SK-N-SH (cell line): ENCODE data around the gene MTG1. TPM values are rescaled to one million over a fixed set of nuclear protein-coding genes. Genes with fewer than 3 reads are reported as not detected.

ENCODE experiments used
- CTCF ChIA-PET: fragments of 300-600, 350-600 bp; formaldehyde crosslinking; extraction: SDS; loops from one replicate; lab custom pipeline; 2021; lab: Yijun Ruan, JAX
- POLR2A ChIA-PET: fragments of 350-600 bp; sonication (Branson Sonifier 250); formaldehyde crosslinking; extraction: SDS; loops from one replicate; lab custom pipeline; 2020; ENCODE audit warnings: antibody characterized with exemption, inconsistent platforms; lab: Yijun Ruan, JAX
- DNase-seq: peaks from one replicate; pipeline ENCODE4 v3.0.0; 2012
- H2AFZ ChIP-seq: fragments of 200-600 bp; sonication (generic); 2 replicates; pipeline ENCODE4 v1.8.1; 2016; ENCODE audit warnings: antibody characterized with exemption, mild to moderate bottlenecking, low read depth
- H3F3A ChIP-seq: fragments of 200-600 bp; sonication (generic); replicated peaks from 2 replicates; pipeline ENCODE3; 2016; ENCODE audit warnings: antibody characterized with exemption, mild to moderate bottlenecking; ENCODE audit not compliant: insufficient read depth
- H3K27ac ChIP-seq, 2 experiments: fragments of 200-500 bp in 1 of 2; fragments of 200-600 bp in 1 of 2; sonication (Bioruptor generic) in 1 of 2; sonication (generic), shearing (Covaris generic) in 1 of 2; 2 replicates each; pipeline versions ENCODE4 v1.5.1 to v1.6.1; 2014 to 2016; ENCODE audit warnings: low read depth in 2 of 2, inconsistent platforms in 1 of 2, low read length in 1 of 2, mild to moderate bottlenecking in 1 of 2, mixed read lengths in 1 of 2
- H3K27me3 ChIP-seq: fragments of 200-600 bp; sonication (generic), shearing (Covaris generic); 2 replicates; pipeline ENCODE4 v1.6.1; 2016; ENCODE audit warnings: mixed run types; ENCODE audit not compliant: insufficient read depth
- H3K36me3 ChIP-seq, 2 experiments: fragments of 200-500 bp in 1 of 2; fragments of 200-600 bp in 1 of 2; sonication (Bioruptor generic) in 1 of 2; sonication (generic) in 1 of 2; replicated peaks in 1 of 2; 2 replicates each; pipeline versions ENCODE3 to v1.5.1; 2014 to 2016; ENCODE audit warnings: low read length in 1 of 2, mild to moderate bottlenecking in 1 of 2; ENCODE audit not compliant: insufficient read depth in 2 of 2, control insufficient read depth in 1 of 2
- H3K4me1 ChIP-seq, 2 experiments: fragments of 200-500 bp in 1 of 2; fragments of 200-600 bp in 1 of 2; sonication (Bioruptor generic) in 1 of 2; sonication (generic), shearing (Covaris generic) in 1 of 2; 2 replicates each; pipeline versions ENCODE4 v1.5.1 to v1.6.1; 2014 to 2016; ENCODE audit warnings: low read depth in 1 of 2, low read length in 1 of 2, mixed run types in 1 of 2; ENCODE audit not compliant: insufficient read depth in 2 of 2, control insufficient read depth in 1 of 2
- H3K4me2 ChIP-seq: fragments of 200-600 bp; sonication (generic), shearing (Covaris generic); 2 replicates; pipeline ENCODE4 v1.6.1; 2017; ENCODE audit warnings: mixed run types
- H3K4me3 ChIP-seq, 2 experiments: fragments of 200-500 bp in 1 of 2; fragments of 200-600 bp in 1 of 2; sonication (Bioruptor generic) in 1 of 2; sonication (generic), shearing (Covaris generic) in 1 of 2; 2 replicates each; pipeline versions ENCODE4 v1.5.1 to v1.8.1; 2014 to 2016; ENCODE audit warnings: low read depth in 2 of 2, inconsistent platforms in 1 of 2, low read length in 1 of 2, mild to moderate bottlenecking in 1 of 2, mixed read lengths in 1 of 2, moderate library complexity in 1 of 2
- H3K79me2 ChIP-seq: fragments of 200-600 bp; sonication (generic); 2 replicates; pipeline ENCODE4 v1.8.1; 2017; ENCODE audit warnings: mild to moderate bottlenecking; ENCODE audit not compliant: insufficient read depth
- H3K9ac ChIP-seq: fragments of 200-600 bp; sonication (generic); 2 replicates; pipeline ENCODE4 v1.6.1; 2017; ENCODE audit warnings: mixed run types
- H3K9me2 ChIP-seq: fragments of 200-600 bp; sonication (generic); 2 replicates; pipeline ENCODE4 v1.6.1; 2017; ENCODE audit warnings: mixed run types
- H3K9me3 ChIP-seq: fragments of 200-600 bp; sonication (generic); 2 replicates; pipeline ENCODE4 v1.6.1; 2017; ENCODE audit warnings: mixed run types, mild to moderate bottlenecking, moderate library complexity
- H4K20me1 ChIP-seq: fragments of 200-600 bp; sonication (generic); 2 replicates; pipeline ENCODE4 v1.6.1; 2017; ENCODE audit warnings: mild to moderate bottlenecking, mixed run types; ENCODE audit not compliant: insufficient read depth
- CHD2 ChIP-seq: fragments of 150-350 bp; IDR thresholded peaks from 2 replicates; pipeline ENCODE4 v1.6.1; 2018; ENCODE audit warnings: low read length; ENCODE audit not compliant: partially characterized antibody
- ELF1 ChIP-seq: IDR thresholded peaks from 2 replicates; pipeline ENCODE4 v1.4.0; 2012
- EP300 ChIP-seq, 2 experiments: IDR thresholded peaks; 2 replicates each; pipeline versions ENCODE4 v1.4.0 to v1.6.1; 2012; ENCODE audit warnings: borderline replicate concordance in 1 of 2, low read depth in 1 of 2, low read length in 1 of 2
- FOXM1 ChIP-seq: IDR thresholded peaks from 2 replicates; pipeline ENCODE4 v1.4.0; 2012; ENCODE audit warnings: low read depth, mild to moderate bottlenecking
- GATA2 ChIP-seq: sonication (generic); formaldehyde crosslinking; IDR thresholded peaks from 2 replicates; pipeline ENCODE4 v1.5.0; 2020; ENCODE audit warnings: mild to moderate bottlenecking, missing genetic modification reagents
- JUND ChIP-seq: IDR thresholded peaks from 2 replicates; pipeline ENCODE4 v1.4.0; 2012
- MAX ChIP-seq: IDR thresholded peaks from 2 replicates; pipeline ENCODE4 v1.4.0; 2012; ENCODE audit warnings: low read depth
- NFIC ChIP-seq: IDR thresholded peaks from 2 replicates; pipeline ENCODE4 v1.4.0; 2012; ENCODE audit warnings: borderline replicate concordance
- RCOR1 ChIP-seq: fragments of 150-350 bp; IDR thresholded peaks from 2 replicates; pipeline ENCODE4 v1.6.1; 2017; ENCODE audit warnings: antibody characterized with exemption, low read length
- RXRA ChIP-seq: IDR thresholded peaks from 2 replicates; pipeline ENCODE4 v1.4.0; 2012; ENCODE audit warnings: low read depth, mild to moderate bottlenecking, borderline replicate concordance
- TEAD4 ChIP-seq: IDR thresholded peaks from 2 replicates; pipeline ENCODE4 v1.4.0; 2012; ENCODE audit warnings: mild to moderate bottlenecking, borderline replicate concordance; ENCODE audit not compliant: insufficient read depth
- USF2 ChIP-seq: fragments of 150-350 bp; IDR thresholded peaks from 2 replicates; pipeline ENCODE4 v1.6.1; 2017; ENCODE audit warnings: antibody characterized with exemption, low read length, low read depth, borderline replicate concordance
- ZBTB33 ChIP-seq: IDR thresholded peaks from 2 replicates; pipeline ENCODE4 v1.4.0; 2012; ENCODE audit warnings: low read depth, borderline replicate concordance
- WGBS: methylation state at CpG from one replicate; pipeline ENCODE4 v1.1.6; 2017; ENCODE audit warnings: low lambda C conversion rate; 5-methylcytosine and 5-hydroxymethylcytosine counted together
- polyA plus RNA-seq, 3 experiments: library from polyadenylated mRNA; depleted of rRNA; stranded (reverse); fragments of >200 nt; gene quantifications; 2 replicates each; pipeline ENCODE4 v1.2.3, GENCODE V29; 2012
- TF ChIP-seq, protein P1 (sequence below): IDR thresholded peaks from 2 replicates; pipeline ENCODE4; 2012
- TF ChIP-seq, protein P2 (sequence below): IDR thresholded peaks from 2 replicates; pipeline ENCODE4 v1.6.1; 2012; ENCODE audit warnings: mild to moderate bottlenecking, low read depth, low read length, moderate library complexity
- TF ChIP-seq, protein P3 (sequence below): fragments of 150-350 bp; IDR thresholded peaks from 2 replicates; pipeline ENCODE4 v1.6.1; 2016; ENCODE audit warnings: mild to moderate bottlenecking, low read depth, low read length
- TF ChIP-seq, protein P4 (sequence below): IDR thresholded peaks from 2 replicates; pipeline ENCODE4 v1.4.0; 2012; ENCODE audit warnings: low read depth, borderline replicate concordance

MTG1 gene, protein sequence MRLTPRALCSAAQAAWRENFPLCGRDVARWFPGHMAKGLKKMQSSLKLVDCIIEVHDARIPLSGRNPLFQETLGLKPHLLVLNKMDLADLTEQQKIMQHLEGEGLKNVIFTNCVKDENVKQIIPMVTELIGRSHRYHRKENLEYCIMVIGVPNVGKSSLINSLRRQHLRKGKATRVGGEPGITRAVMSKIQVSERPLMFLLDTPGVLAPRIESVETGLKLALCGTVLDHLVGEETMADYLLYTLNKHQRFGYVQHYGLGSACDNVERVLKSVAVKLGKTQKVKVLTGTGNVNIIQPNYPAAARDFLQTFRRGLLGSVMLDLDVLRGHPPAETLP
- polyA plus RNA-seq (2012; rRNA removed), result 86.4 and 90.7 TPM in 2 replicates
- 37.8 and 49.0 TPM in 2 replicates for polyA plus RNA-seq (2012; cell fraction: cytosol; rRNA removed)
- 284 and 357 TPM in 2 replicates for polyA plus RNA-seq (2012; cell fraction: nucleus; rRNA removed)

GRCh38 chr10:133394064-133394663 lies at the start of gene MTG1:
TSS of gene MTG1 (plus strand) at chr10:133394157. CDS start at chr10:133394221, 64 bp downstream.
- ChIA-PET CTCF (interaction anchor here (2.7 kb wide), 1 partner anchor 64 kb away, joined by 12 read pairs; no protein-coding TSS in a partner anchor), POLR2A (interaction anchor here (0.7 to 1.3 kb wide), 2 partner anchors 35 to 127 kb away, joined by 3 read pairs; no protein-coding TSS in a partner anchor)
- Histone ChIP-seq H3K27me3 (no peaks in the 10 kb centered on the region), H3K4me1 (peaks cover 9 to 10% of the 10 kb centered on the region in 2 experiments; a peak in 2 of 4 replicates), H3K36me3 (peaks cover 5 to 23% of the 10 kb centered on the region in 2 experiments), H3K79me2 (peaks cover 50% of the 10 kb centered on the region), H3K4me2 (peak within 1 kb of the TSS; percentile 98), H3K4me3 (peak within 1 kb of the TSS; percentile 94 to 96), H3F3A (no peaks in the 10 kb centered on the region), H3K9ac (peak within 1 kb of the TSS; percentile 97), H4K20me1 (no peaks in the 10 kb centered on the region), H3K9me3 (no peaks in the 10 kb centered on the region), H2AFZ (peak within 1 kb of the TSS; percentile 80), H3K27ac (peak within 1 kb of the TSS; percentile 77 to 90), H3K9me2 (no peaks in the 10 kb centered on the region)
- 1% methylated on average over 15 of the region's 69 CpGs for WGBS
- peak; percentile 91 for DNase-seq
- TF ChIP-seq RXRA, result no peak
- TF ChIP-seq ELF1, result peak; percentile 77
- TF ChIP-seq, protein P1, sequence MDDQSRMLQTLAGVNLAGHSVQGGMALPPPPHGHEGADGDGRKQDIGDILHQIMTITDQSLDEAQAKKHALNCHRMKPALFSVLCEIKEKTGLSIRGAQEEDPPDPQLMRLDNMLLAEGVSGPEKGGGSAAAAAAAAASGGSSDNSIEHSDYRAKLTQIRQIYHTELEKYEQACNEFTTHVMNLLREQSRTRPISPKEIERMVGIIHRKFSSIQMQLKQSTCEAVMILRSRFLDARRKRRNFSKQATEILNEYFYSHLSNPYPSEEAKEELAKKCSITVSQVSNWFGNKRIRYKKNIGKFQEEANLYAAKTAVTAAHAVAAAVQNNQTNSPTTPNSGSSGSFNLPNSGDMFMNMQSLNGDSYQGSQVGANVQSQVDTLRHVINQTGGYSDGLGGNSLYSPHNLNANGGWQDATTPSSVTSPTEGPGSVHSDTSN, result peak; percentile 69
- no peak for TF ChIP-seq NFIC
- TF ChIP-seq MAX, result peak; percentile 83
- TF ChIP-seq ZBTB33, result peak; percentile 68; the same call in 1 of the 2 replicates
- peak; percentile 38 for TF ChIP-seq CHD2
- TF ChIP-seq GATA2, result no peak
- no peak for TF ChIP-seq USF2
- TF ChIP-seq, protein P2, sequence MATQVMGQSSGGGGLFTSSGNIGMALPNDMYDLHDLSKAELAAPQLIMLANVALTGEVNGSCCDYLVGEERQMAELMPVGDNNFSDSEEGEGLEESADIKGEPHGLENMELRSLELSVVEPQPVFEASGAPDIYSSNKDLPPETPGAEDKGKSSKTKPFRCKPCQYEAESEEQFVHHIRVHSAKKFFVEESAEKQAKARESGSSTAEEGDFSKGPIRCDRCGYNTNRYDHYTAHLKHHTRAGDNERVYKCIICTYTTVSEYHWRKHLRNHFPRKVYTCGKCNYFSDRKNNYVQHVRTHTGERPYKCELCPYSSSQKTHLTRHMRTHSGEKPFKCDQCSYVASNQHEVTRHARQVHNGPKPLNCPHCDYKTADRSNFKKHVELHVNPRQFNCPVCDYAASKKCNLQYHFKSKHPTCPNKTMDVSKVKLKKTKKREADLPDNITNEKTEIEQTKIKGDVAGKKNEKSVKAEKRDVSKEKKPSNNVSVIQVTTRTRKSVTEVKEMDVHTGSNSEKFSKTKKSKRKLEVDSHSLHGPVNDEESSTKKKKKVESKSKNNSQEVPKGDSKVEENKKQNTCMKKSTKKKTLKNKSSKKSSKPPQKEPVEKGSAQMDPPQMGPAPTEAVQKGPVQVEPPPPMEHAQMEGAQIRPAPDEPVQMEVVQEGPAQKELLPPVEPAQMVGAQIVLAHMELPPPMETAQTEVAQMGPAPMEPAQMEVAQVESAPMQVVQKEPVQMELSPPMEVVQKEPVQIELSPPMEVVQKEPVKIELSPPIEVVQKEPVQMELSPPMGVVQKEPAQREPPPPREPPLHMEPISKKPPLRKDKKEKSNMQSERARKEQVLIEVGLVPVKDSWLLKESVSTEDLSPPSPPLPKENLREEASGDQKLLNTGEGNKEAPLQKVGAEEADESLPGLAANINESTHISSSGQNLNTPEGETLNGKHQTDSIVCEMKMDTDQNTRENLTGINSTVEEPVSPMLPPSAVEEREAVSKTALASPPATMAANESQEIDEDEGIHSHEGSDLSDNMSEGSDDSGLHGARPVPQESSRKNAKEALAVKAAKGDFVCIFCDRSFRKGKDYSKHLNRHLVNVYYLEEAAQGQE, result peak; percentile 61; the same call in 1 of the 2 replicates
- TF ChIP-seq JUND, result no peak; the same call in 1 of the 2 replicates
- TF ChIP-seq RCOR1, result no peak
- no peak for TF ChIP-seq FOXM1
- TF ChIP-seq TEAD4, result no peak
- TF ChIP-seq, protein P3, sequence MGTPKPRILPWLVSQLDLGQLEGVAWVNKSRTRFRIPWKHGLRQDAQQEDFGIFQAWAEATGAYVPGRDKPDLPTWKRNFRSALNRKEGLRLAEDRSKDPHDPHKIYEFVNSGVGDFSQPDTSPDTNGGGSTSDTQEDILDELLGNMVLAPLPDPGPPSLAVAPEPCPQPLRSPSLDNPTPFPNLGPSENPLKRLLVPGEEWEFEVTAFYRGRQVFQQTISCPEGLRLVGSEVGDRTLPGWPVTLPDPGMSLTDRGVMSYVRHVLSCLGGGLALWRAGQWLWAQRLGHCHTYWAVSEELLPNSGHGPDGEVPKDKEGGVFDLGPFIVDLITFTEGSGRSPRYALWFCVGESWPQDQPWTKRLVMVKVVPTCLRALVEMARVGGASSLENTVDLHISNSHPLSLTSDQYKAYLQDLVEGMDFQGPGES, result no peak
- TF ChIP-seq EP300 (IDR thresholded peaks at IDR 0.05; ENCODE audit: borderline replicate concordance in 1 of 2, low read depth in 1 of 2, low read length in 1 of 2), result peak in 1 of 2 experiments; percentile 35; a peak in 1 of 4 replicates
- TF ChIP-seq, protein P4, sequence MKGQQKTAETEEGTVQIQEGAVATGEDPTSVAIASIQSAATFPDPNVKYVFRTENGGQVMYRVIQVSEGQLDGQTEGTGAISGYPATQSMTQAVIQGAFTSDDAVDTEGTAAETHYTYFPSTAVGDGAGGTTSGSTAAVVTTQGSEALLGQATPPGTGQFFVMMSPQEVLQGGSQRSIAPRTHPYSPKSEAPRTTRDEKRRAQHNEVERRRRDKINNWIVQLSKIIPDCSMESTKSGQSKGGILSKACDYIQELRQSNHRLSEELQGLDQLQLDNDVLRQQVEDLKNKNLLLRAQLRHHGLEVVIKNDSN, result peak; percentile 59
